LHCN-M2 (cell line): ENCODE data around the gene SLC25A48. TPM values are rescaled to one million over a fixed set of nuclear protein-coding genes. Genes with fewer than 3 reads are reported as not detected.

Source experiments
- DNase-seq: peaks from one replicate; pipeline ENCODE4 v3.0.0-alpha.2; 2012; ENCODE audit warnings: low read depth
- total RNA-seq: library from RNA; depleted of rRNA; stranded (reverse); fragments of >200 nt; gene quantifications from 2 replicates; pipeline ENCODE4 v1.2.3, GENCODE V29; 2014; rRNA removed

SLC25A48 gene
- total RNA-seq, 1 experiment from 2014 or later = not detected

DNA sequence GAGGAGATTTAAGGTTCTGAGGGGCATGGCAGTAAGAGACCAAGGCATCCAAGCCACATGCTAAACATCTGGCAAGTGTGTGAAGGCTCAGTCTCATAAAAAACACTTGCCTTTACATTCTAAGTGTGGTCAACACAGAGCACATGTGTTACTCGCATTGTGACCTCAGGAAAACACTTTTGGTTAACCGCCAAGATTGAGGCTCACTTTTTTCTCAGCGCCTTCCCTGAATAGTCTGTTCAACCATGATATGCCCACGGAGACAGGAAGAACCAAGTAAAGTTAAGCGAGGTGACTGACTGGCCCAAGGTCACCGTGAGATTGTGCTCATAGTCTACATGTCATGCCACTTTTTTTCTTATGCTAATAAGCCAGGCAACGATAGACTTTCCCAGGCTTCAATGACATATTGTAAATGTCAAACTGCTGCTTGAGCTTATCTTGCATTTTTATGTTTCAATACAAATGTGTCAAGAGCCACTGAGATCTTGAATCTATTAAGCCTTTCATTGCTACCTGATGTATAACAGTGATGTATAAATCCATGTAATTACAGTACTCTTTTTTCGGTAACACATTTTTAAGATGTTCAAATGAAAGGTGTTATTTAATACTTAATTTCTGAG lies 82.3 kb downstream of the SLC25A48 start:
- DNase-seq = no peak

DNA sequence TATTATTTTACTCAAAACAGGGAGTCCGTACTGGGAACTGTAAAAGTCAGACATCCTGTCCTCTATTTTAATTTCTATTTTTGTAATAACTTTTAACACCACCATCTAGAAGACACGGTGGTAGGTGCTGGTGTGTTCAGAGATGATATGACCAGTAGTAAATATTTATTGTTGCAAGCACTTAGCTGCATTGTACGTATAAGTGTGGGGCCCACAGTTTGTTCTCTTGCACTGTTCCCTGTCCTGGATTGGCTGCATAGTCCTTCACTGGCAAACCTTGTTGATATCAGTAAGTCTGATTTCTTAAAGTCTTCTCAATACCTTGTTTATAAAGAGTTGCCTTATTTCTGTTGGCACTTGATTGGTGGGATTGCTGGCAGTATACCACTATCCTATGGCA lies 85.7 kb downstream of the SLC25A48 start:
- no peak for DNase-seq

DNA sequence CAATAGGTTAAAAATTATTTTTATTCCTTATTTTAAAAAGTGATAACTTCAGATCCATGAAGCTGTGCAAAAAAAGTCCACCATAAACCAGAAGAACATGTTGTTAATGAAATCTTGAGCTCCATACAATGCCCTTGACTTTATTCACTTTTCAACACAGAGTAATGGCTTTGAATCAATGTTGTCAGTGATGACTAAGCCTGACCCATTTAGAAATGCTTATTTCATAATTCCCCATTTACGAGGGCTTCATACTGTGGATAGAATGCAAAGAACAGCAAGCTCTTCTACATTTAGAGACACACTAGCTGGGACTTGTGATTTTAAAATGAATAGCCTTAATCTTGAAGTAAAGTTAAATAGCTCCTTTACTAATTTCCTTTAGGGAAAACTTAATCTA lies 86.9 kb downstream of the SLC25A48 start:
- peak; percentile 32 for DNase-seq

DNA sequence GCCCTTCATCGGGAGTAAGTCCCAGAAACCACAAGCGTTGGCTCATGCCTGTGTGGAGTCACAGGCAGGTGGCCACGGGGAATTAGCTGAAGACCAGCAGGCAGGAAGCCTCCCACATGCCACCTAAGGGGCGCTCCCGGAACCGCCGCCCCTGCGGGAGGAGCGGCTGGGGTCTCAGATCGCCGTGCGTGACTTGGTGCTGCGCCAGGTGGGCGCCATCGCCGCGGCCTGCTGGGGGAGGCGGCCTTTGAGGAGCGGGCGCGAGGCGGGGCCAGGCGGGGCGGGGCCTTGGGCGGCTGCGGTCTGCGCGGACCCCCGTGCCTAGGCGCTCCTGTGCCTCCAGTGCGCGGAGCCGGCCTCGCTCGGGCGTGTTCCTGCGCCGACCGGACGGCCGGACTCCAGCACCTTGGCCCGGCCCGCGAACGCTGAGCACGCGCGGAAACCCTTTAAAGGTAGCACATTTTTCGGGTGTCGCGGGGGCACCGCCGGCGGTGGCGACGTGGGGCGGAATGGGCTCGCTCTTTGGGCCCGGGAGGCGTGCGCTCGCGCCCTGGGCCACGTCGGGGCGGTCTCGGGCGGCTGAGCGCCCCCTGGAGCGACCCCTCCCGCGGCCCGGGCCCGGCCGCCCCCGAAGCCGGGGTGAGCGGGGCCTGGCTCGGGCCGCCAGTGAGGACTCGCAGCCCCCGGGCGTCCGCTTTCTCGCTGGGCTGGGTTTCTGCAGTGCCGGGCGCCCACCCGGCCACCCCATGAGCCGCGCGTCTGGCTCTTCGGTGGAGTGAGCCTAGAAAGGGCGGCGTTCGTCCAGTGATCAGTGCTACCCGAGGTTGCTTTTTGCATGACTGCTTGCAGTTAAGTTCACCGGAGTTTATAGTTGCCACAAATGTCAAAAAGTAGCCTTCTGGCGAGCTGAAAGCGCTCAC lies 95.8 kb downstream of the SLC25A48 start:
- DNase-seq = no peak

DNA sequence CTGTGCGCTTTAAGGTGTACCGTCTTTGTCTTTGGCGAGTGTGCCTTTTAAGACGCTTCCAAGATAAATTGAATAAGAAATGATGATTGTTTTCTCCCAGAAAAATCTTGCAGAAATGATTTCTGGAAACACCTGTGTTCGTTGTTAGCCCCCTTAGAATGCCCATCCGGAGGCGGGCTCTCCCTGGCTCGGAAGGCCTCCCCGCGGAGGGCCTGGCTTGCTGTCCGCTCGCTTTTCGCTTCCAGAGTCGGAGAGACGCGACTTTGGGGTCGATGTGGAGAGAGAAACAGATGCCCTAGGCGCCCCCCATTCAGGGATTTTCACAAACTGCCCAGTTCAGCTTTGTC lies 96.5 kb downstream of the SLC25A48 start:
- DNase-seq = no peak

DNA sequence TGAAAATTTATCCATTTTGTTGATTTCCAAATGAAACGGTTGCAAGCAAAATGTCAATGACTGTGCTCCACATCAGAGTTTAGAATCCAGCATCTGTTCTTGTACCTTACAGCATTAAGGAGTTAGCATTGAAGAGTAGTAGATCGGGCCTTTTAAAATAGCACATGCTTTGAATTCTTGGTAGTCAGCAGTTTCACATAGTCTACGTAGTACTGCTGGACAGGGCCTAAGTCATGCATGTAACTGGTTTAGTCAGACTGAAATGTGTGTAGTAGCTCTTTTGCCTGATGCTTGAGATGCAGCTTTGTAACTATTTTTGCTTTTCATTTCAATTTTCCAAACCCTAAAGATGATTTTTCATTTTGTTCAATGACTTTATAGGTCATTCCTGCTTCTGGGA lies 100.5 kb downstream of the SLC25A48 start:
- DNase-seq = peak; percentile 8

DNA sequence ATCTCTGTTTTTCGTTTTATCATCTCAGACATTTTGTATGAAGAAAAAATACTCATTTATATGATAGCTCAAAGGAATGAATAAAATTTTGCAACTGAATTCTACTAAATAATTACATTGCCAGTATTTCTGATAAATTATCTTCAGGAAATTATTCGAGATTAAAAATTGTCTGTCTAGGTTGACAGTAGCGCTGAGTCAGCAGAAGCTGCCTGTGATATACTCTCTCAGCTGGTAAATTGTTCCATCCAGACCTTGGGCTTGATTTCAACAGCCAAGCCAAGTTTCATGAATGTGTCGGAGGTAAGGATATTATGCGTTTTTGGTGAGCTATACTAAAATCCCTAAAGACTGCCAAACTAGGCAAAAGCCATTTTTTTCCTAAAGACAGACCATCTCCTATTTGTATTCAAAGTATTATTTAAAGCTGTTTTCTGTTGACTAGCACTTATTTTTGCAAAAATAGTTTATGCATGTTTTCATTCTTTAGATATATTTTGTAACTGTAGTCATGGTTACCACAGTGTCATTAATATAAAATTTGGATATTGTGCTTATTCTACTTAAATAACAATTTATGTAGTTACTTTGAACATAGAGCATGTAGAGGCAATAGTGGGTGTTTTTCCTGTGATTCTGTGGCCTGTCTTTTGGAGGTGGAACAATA lies 102.9 kb downstream of the SLC25A48 start:
- DNase-seq = no peak

Other genes with a start within 250 kb of the SLC25A48 start
- not detected in 2 replicates for gene IL9, start 61.2 kb downstream of the SLC25A48 start, total RNA-seq
- not detected in 2 replicates for gene LECT2, start 120.3 kb downstream of the SLC25A48 start, total RNA-seq
- 2,144 and 3,512 TPM in 2 replicates for gene TGFBI, start 194.3 kb downstream of the SLC25A48 start, total RNA-seq